GDM1 (cell line): ENCODE data around the gene HIVEP3.

Experiments
- DNase-seq: peaks from one replicate; lab custom pipeline; 2025; lab: John Stamatoyannopoulos, UW

Gene HIVEP3

DNA sequence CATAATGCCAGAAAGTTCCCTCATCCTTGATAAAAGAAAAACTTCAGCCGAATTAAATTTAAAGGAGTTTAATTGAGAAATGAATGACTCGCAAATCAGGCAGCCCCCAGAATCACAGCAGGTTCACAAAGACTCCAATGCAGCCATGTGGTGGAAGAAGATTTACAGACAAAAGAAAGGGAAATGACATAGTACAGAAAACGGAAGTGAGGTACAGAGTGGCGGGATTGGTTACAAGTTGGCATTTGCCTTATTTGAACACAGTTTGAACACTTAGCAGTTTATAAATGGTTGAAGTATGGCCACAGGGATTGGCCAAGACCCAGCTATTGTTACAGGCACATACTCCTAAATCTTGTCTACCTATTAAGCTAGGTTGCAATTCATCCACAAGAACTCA is 46.6 kb downstream of the HIVEP3 start:
- DNase-seq: no peak

DNA sequence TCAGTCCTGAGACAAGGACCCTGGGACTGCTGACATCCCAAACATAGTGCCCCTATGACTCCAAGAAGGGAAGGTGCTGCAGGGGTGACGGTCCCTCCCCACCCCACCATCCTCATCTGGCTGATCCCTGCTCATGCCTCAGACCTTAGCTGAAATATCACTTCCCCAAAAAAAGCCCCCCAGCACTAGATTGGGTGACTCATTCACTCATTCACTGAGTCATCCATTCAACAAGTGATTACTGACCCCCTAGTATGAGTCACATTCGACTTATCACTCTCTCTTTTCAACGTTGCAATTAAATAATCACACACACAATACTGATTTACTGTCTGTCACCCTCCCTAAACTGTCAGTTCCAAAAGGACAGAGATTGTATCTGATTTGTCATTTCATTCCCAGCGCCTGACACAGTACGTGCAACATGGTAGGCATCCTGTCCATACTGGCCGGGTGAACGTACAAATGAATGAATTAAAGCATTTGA is 48.6 kb downstream of the HIVEP3 start:
- DNase-seq: no peak

DNA sequence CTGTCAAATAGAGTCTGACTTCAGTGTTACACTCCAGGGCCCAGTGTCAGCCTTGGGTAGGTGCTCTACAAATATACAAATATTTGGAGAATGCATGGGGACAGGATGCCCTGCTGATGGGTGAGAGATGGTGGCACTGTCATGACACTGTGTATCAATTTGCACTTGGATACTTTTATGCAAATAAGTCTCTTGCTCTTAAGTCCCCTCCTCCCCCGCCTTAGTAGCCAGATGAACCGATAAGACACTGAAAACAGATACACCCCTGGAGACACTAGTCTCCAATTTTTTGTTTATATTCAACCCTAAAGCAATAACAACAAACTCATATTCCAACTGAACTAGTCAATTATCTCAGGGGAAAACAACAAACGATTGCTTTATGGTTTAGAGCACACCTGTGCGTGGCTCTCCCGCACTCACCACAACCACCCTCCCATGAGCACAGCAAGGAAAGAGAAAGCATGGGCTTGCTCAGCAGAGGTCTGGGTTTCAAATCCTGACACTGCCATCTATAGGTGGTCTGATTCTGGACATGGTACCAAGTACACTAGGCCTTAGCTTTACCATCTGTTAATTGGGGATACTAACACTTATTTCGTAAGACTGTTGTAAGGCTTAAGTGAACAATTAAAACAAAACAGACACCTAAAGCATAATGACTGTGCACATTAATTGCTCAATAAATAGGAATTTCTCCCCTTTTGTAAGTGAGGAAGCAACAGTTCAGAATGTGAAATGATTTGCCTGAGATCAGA is 50.3 kb downstream of the HIVEP3 start:
- no peak for DNase-seq

DNA sequence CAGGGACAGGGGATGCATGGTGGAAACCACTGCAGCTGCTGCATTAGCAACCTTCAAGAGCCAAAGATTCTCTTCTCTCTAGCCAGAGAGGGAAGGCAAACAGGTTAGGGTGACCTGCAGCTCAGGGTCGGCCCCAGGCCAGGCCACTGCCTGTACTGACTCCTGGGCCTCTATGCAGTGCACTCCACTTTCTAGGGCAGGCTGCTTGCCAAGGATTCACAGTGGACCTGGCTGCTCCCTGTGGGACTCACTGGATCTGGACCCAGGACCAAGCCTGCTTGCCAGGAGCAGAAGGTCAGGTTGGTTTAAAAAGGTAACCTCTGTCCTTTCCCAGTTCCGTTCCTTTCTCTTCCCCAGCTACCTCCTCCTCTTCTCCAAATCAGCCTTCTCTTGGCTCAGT is 52.4 kb downstream of the HIVEP3 start:
- DNase-seq: no peak

DNA sequence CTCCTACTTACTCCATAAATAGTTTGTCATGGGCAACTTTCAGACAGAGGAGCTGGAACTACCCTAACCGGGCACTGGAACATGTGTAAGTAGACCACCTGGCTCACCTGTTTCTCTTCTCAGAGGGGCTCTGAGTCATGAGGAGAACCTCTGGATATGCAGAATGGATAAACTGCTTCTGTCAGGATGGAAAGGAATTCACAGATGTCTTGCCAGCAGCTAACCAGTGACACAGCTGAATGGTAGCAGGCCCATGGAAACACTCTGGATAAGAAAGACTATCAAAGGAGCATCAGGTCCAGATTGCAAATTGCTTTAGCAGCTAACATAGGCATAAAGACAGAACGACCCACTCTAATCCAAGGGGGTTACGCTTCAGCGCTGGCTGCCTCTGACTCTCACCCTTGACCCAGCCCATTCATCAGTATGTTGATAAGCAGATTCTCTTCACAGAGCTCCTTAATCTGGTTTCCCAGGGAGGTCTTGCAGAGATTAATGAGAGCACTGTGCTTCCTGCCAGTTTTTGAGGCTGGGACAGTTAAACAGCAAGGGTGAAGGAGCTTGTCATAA is 54.2 kb downstream of the HIVEP3 start:
- no peak for DNase-seq

DNA sequence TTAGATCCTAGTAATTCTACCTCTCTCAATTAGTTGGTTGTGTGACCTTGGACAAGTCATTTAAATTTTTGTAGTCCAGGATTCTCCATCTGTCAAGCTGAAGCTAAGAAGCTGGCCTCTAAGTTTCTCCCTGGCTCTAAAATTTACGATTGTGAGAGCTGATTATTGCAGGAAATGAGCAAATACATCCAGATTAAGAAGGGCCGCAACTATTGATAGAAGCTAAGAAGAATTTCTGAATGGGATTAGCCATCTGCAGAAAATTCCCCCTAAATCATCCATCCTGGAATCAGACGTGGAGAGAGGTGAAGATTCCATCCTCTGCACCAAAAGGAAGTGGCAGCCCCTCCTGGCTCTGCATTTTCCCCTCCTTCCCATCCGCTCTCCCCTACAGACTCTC is 55.0 kb downstream of the HIVEP3 start:
- DNase-seq: no peak

DNA sequence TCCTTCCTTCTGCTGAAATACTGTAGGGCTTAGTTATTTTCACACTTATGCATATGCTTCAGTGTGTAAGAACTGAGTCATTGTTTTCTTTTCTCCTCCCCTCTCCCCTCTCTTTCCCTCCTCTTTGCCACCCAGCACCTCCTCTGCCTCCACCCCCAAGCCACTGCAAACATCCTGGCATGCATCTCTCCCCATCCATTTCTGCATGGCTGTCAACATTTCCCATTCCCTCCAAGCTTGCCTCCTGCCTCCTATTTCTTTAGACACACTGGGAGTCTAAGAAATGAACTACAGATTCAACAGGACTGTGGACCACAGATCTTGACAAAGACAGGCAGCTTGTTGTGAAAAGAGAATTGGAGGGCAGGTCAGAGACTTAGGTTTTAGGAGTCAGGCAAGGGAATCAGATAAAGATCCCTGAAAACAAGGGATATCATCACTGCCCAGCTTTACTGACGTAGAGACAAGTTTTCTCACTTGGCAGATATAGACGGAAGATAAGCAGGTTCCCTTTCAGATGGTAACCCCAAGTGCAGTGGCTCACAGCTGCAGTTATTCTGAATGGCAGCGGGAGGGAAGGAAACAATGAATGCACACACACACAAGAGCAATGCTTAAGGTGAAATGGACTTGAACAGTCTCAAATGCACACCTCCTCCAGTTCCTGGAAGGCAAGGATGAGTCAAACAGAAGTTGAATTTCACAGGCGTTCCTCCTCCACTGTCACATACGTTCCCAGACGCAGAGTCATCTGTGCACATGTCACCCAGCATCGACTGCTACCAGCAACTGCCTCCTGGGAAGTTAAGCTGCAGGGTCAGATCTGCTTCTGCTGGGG is 56.1 kb downstream of the HIVEP3 start:
- peak; percentile 37 for DNase-seq

DNA sequence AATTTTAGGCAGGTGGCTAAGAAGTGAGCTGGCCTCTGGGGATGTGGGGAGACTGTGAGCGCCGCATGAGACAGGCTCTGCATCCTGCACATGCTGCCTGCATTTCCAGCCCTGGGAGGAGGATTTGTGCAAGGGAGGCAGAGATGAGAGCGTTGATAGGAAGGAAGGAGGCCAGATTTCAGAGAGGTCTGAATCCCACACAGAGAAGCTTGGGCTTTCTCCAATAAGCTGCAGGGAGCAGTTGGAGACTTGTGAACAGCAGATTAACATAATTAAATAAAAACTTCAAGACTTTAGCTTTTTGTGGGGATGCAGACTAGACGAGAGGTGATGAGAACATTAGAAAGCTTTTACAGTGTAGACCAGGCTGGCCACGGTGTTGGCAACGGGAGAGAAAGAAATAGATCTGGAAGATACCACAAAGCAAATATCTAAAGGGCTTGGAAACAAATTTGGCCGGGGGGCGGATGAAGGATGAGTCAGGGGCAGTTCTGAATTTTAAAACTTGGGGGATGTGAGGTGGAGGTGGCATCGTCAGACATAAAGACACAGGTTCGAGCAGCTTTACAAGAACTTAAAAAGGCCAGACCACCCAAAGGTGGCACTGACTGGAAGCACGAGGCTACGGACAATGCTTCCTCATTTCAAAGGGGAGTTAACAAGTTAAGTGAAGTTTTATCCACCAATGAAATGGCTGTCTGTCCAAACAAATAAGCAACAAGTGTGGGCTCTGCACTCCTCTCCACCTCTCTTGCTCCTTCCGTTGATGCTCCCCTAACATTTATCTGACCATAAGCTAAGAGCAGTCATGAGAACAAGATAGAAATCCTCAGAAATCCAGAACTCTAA is 57.0 kb downstream of the HIVEP3 start:
- DNase-seq: no peak

DNA sequence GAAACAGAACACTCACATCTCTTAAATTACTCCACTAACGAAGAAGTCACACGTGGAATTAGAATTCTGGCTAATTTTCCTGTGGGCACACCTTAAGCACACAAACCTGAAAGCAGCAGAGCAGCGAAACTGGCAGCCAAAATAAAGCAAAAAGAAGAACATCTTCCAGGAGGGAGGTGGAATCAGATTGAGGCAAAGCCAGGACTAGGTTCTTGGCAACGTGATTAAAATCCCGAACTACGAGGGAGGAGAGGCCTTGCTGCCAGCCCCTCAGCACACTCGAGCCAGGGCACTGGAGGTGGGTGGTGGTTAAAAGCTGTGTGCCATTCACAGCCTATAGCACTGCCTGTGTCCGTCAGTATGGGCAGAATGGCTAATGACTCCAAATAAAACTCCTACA is 58.0 kb downstream of the HIVEP3 start:
- DNase-seq: no peak

DNA sequence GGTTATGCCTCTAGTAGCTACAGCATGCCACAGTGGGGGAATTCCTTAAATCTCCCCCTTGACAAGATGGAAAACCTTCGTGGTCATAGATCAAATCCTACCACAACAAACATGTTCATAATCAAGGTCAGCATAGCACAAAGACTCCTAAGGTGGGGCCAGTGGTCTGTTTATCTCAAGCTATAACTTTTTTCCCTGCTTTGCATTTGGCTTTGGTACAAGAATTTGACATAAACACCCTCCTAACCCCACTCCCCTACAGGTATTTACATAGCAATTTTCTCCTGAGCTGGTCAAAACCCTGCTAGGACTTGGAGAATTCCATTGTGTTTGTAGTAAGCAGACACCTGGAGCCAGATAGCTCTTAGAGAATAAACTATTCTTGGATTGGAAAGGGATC is 58.5 kb downstream of the HIVEP3 start:
- DNase-seq: no peak

DNA sequence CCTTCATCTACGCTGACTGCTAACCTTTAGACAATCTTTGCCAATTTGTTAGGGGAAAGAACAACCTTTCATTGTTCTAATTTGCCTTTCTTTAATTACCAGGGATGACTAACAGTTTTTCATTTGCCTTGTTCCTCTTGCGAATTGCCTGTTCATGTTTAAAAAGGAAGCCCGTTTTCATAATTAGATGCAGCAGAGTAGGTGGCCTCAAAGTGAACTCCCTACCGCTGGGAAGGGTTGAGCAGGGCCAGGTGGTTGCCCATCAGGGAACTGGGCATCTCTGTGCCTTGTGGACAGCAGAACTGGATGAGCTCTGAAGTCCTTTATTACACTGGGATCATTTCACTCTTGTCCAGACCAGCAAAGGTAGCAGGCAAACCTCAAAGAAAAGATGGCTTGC is 59.0 kb downstream of the HIVEP3 start:
- DNase-seq: no peak

DNA sequence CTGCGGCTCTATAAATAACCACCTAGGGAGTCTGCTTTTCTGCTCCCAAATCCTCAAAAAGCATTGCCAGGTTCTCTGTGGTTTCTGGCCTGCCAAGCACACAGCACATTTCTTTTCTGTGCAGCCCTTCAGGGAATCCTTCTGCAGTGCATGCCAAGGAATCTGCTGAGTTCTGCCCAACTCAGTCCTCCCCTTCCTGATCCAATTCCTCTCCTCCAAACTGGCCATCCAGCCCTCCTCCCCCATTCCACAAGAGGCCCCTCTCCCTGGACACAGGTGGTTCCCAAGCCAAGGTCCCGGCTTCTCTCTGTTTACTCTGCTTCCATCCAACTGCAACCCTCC is 61.8 kb downstream of the HIVEP3 start:
- DNase-seq: no peak

DNA sequence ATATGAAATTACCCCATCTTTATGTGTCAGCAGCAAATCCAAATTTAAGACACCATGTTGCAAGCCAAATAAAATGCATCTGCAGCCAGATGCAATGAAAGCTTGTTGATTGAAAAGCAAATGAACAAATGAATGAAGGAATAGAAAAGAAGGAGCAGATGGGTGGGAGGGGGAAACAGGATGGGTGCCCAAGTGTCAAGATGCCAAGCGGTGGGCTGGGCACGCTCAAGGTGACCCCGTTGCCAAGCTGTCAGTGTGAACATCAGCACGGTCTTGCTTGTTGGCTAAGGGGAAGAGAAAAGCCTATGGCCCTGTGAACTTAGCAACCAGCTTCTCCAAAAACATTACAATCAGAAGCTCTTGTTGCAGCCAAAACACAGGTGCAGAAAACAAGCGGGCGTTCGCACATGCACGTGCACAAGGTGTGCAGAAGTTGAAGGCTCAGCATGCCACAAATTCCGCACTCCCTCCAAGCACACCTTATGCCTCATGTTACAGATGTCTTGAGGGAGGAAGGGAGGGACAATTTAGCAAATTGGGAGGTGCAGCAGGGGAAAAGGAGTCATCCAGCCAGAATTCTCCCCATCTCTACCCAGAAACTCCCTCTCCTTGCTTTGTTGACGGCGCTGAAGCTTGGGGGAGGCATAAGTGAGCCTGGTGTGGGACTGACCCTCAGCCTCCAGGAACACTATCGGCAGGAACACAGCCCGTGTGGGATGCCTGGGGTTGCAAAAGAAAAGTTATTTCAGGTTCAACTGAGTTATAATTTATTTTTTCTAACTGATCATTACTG is 62.4 kb downstream of the HIVEP3 start:
- no peak for DNase-seq

DNA sequence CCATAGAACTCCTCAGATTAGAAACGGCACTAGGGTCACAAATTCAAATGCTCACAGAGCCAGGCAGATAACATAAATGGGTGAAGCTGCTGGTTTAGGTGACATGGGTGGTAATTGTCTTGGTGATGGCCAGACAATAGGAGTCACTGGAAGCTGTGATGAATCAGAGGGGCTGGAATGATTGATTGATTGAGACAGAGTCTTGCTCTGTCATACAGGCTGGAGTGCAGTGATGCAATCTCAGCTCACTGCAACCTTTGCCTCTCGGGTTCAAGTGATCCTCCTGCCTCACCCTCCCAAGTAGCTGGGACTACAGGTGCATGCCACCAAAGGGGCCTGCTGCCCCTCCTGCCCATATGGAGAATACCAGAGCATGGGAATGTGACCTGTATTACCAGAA is 63.0 kb downstream of the HIVEP3 start:
- no peak for DNase-seq

DNA sequence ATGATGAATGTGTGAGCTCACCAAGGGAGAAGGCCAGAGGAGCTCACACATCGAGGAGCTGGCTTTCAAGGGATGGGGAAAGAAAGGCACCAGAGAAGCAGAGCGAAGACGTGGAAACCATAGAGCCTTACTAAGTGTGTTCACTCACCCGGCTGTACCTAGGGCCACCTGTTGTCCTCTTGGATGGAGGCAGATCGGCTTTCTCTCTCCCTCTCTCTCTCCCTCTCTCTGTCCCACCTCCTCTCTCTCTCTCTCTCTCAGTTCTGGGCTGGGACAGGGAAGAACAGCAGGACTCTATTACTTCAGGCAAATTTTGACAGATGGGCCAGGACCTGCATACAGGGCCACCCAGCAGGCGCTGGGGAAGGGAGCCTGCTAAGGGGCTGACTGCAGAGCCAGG is 64.8 kb downstream of the HIVEP3 start:
- DNase-seq: no peak

DNA sequence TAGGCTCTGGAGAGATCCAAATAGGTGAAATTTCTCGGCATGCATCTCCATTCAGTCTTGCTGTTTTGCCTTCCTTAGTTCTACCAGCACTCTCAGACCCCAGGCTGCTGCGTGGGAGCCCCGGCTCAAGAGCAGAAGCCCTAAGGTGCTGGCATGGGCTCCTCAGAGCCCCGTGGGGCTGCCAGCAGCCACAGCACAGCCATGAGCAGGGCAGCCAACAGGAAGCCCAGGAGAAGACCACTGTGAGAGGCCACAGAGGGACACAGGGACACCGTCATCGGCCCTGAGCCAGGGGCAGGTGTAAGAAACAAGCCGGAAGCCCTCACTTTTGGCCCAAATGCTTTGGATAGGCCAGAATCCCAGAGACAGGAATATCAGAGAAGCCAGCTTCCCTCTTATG is 66.6 kb downstream of the HIVEP3 start:
- no peak for DNase-seq

DNA sequence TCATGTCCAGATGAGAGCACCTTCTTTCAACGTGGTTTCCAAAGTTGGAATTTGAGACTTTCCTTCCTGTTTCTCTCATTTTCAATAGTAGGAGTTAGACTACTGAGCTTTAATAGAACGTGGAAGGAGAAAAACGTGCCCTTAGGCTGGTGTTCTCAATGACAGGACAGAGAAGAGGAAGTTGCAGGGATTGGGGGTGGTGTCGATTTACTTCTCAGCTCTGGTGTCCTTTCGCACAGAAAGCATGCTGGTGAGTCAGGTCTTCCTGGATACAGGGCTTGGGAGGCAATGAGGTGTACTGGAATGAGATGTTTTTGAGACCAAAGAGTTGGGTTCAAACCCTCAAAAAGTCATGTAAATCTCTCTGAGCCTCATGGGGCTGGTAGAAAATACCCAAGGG is 67.1 kb downstream of the HIVEP3 start:
- peak; percentile 61 for DNase-seq

DNA sequence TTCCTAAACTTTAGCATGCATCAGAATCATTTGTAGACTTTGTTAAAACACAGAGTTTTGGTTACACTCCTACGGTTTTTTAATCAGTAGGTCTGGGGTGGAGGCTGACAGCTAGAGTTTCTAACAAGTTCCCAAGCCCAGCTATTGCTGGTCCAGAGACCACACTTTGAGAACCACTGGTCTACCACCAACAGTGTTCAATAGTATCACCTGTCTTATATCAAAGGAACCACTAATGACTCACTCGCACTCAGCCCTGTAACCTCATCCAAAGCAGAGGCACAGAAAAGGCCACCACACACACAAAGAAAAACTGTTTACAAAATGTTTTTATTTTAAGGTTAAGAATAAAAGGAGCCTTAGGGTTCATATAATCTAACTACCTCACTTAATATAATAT is 68.7 kb downstream of the HIVEP3 start:
- DNase-seq: no peak

DNA sequence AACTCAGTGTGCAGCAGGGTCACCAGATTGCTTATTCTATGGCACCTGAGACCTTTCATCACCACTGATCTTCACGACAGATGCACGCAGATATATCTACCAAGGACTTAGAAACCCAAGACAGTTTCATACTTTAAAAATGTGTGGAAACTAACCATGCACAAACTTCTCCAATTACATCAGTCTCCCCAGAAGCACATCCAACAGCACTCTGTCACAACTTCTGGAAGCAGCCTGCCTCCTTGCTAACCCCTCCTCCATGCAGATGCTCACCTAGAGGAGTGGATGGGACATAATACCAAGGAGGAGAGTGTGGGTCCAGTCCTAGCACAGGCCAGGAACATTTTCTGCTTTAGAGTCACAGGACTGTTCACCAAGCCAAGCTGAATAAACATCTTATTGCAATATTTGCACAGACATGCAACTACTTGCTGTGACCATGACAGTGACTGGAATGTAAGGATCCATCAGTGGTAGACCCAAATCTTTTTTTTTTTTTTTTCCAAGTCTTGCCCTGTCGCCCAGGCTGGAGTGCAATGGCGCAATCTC is 69.4 kb downstream of the HIVEP3 start:
- no peak for DNase-seq

DNA sequence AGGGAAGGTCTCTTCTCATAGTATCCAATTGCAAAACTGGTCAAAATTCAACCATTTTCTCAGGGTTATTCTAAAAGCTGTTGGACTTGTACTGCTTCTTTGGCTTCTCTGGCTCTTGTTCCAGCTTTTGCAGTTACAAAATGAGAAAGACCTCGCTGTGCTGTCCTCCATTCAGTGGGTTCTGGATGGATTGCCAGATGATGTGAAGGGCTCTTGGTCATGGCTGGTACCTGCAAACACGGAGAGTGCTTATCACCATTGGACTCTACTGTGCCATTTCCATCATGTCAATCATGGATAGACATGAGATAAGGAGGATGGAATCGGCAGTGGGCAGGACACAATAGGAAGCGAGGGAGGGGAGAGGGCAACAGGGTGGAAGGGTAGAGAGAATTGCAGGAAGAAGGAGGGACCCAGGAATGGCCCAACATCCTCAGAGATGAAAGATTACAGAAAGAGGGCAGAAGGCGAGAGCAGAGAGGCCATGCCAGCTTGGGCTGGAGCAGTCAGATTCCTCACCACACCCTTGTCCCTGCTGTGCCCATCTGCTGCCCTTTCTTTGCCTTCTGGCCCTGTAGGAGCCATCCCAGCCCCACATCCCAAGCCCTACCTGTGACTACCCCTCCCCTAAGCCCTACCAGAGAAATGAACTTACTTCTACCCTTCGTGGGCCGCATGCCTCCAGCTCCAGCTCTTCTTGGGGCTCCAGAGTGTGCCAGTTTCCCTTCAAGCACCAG is 70.3 kb downstream of the HIVEP3 start:
- DNase-seq: no peak
